HepG2 (cell line): ENCODE data around the gene CD58. TPM values are rescaled to one million over a fixed set of nuclear protein-coding genes. Genes with fewer than 3 reads are reported as not detected.

ENCODE experiments used
- ATRX ChIP-seq: sonication (generic); formaldehyde crosslinking; IDR thresholded peaks from 2 replicates; pipeline ENCODE4 v1.4.0; 2020; ENCODE audit warnings: missing genetic modification reagents, borderline replicate concordance
- CEBPG ChIP-seq: IDR thresholded peaks from 2 replicates; pipeline ENCODE4 v1.6.1; 2016
- FOXK2 ChIP-seq: fragments of 450-650 bp; IDR thresholded peaks from 2 replicates; pipeline ENCODE4 v1.6.1; 2016
- GATAD1 ChIP-seq: IDR thresholded peaks from 2 replicates; pipeline ENCODE4 v1.6.1; 2016; ENCODE audit warnings: missing genetic modification reagents, missing compliant biosample characterization
- HCFC1 ChIP-seq: fragments of 150-350 bp; IDR thresholded peaks from 2 replicates; pipeline ENCODE4 v1.6.1; 2014; ENCODE audit warnings: low read depth, low read length
- HIVEP1 ChIP-seq: sonication (generic); formaldehyde crosslinking; IDR thresholded peaks from 2 replicates; pipeline ENCODE4 v1.4.0; 2020; ENCODE audit warnings: mild to moderate bottlenecking, missing genetic modification reagents
- HOXD1 ChIP-seq: sonication (generic); formaldehyde crosslinking; IDR thresholded peaks from 2 replicates; pipeline ENCODE4 v1.5.0; 2020; ENCODE audit warnings: missing genetic modification reagents
- IRF2 ChIP-seq: IDR thresholded peaks from 2 replicates; pipeline ENCODE4 v1.6.1; 2018; ENCODE audit warnings: missing genetic modification reagents, missing compliant biosample characterization
- KDM5B ChIP-seq: sonication (generic); formaldehyde crosslinking; IDR thresholded peaks from 2 replicates; pipeline ENCODE4 v1.4.0; 2020; ENCODE audit warnings: missing genetic modification reagents, mild to moderate bottlenecking, borderline replicate concordance
- PPARG ChIP-seq: conservative IDR thresholded peaks from 2 replicates; pipeline ENCODE4 v1.6.1; 2016; ENCODE audit warnings: missing biosample characterization, missing genetic modification reagents
- SALL2 ChIP-seq: sonication (generic); formaldehyde crosslinking; IDR thresholded peaks from 2 replicates; pipeline ENCODE4 v1.8.1; 2023; ENCODE audit warnings: mild to moderate bottlenecking, missing genetic modification reagents, inconsistent platforms
- SIN3B ChIP-seq: fragments of 150-350 bp; IDR thresholded peaks from 2 replicates; pipeline ENCODE4 v1.6.1; 2014; ENCODE audit warnings: low read length
- SYNCRIP ChIP-seq: fragments of 200-400 bp; formaldehyde crosslinking; IDR thresholded peaks from 2 replicates; pipeline ENCODE4 v1.6.1; 2018; ENCODE audit warnings: mild to moderate bottlenecking, low read depth, low read length; ENCODE audit not compliant: insufficient read depth
- YEATS2 ChIP-seq: sonication (generic); formaldehyde crosslinking; IDR thresholded peaks from 2 replicates; pipeline ENCODE4 v1.4.0; 2020; ENCODE audit warnings: missing genetic modification reagents, borderline replicate concordance
- ZMAT3 ChIP-seq: sonication (generic); formaldehyde crosslinking; conservative IDR thresholded peaks from 2 replicates; pipeline ENCODE4 v1.7.0; 2021; ENCODE audit warnings: missing genetic modification reagents
- ZNF3 ChIP-seq: IDR thresholded peaks from 2 replicates; pipeline ENCODE4 v1.7.0; 2017; ENCODE audit warnings: inconsistent platforms
- ZNF331 ChIP-seq: sonication (generic); formaldehyde crosslinking; IDR thresholded peaks from 2 replicates; pipeline ENCODE4 v1.4.0; 2020; ENCODE audit warnings: missing genetic modification reagents
- ZNF563 ChIP-seq: sonication (generic); formaldehyde crosslinking; IDR thresholded peaks from 2 replicates; pipeline ENCODE4 v1.8.0; 2022; ENCODE audit warnings: mild to moderate bottlenecking, moderate library complexity, missing genetic modification reagents
- ZNF569 ChIP-seq: sonication (generic); formaldehyde crosslinking; IDR thresholded peaks from 2 replicates; pipeline ENCODE4 v1.5.0; 2020; ENCODE audit warnings: mild to moderate bottlenecking, missing genetic modification reagents, moderate library complexity, borderline replicate concordance
- ZNF614 ChIP-seq: IDR thresholded peaks from 2 replicates; pipeline ENCODE4 v1.6.1; 2018; ENCODE audit warnings: missing biosample characterization, missing genetic modification reagents, inconsistent platforms, borderline replicate concordance
- ZNF773 ChIP-seq: sonication (generic); formaldehyde crosslinking; IDR thresholded peaks from 2 replicates; pipeline ENCODE4 v1.4.0; 2020; ENCODE audit warnings: missing genetic modification reagents, borderline replicate concordance
- ZSCAN31 ChIP-seq: sonication (generic); formaldehyde crosslinking; IDR thresholded peaks from 2 replicates; pipeline ENCODE4 v1.5.0; 2020; ENCODE audit warnings: low read depth, mild to moderate bottlenecking, missing genetic modification reagents
- polyA plus RNA-seq, 8 experiments: library from polyadenylated mRNA; depleted of rRNA in 3 of 8; stranded (reverse) in 7 of 8; unstranded in 1 of 8; fragments of >200 nt; fragmentation: Illumina TruSeq in 4 of 8; extraction: Trizol in 4 of 8; gene quantifications; 2 replicates each; pipeline versions ENCODE4 v1.2.1 to v1.2.3, GENCODE V29; 2011 to 2016; ENCODE audit warnings: low read depth in 4 of 8, missing spikeins in 1 of 8, mixed read lengths in 1 of 8; ENCODE audit not compliant: insufficient read depth in 1 of 8
- total RNA-seq, 5 experiments: library from RNA; depleted of rRNA; stranded (reverse); fragments of >200 nt; fragmentation: Illumina TruSeq; extraction: Trizol; gene quantifications; 2 replicates each; pipeline ENCODE4 v1.2.3, GENCODE V29; 2016; ENCODE audit warnings: low read depth in 1 of 5
- TF ChIP-seq, protein P1 (sequence below): sonication (generic); formaldehyde crosslinking; IDR thresholded peaks from 2 replicates; pipeline ENCODE4 v1.4.0; 2020; ENCODE audit warnings: missing genetic modification reagents
- TF ChIP-seq, protein P2 (sequence below): conservative IDR thresholded peaks from 2 replicates; pipeline ENCODE4 v1.6.1; 2018; ENCODE audit warnings: missing genetic modification reagents
- TF ChIP-seq, protein P3 (sequence below): sonication (generic); formaldehyde crosslinking; IDR thresholded peaks from 2 replicates; pipeline ENCODE4 v1.4.0; 2020; ENCODE audit warnings: mild to moderate bottlenecking, missing genetic modification reagents
- TF ChIP-seq, protein P4 (sequence below): sonication (generic); formaldehyde crosslinking; IDR thresholded peaks from 2 replicates; pipeline ENCODE4 v1.8.0; 2022; ENCODE audit warnings: mild to moderate bottlenecking, missing genetic modification reagents, moderate library complexity
- TF ChIP-seq, protein P5 (sequence below): sonication (generic); formaldehyde crosslinking; IDR thresholded peaks from 2 replicates; pipeline ENCODE4 v1.4.0; 2020; ENCODE audit warnings: mild to moderate bottlenecking, missing genetic modification reagents
- TF ChIP-seq, protein P6 (sequence below): sonication (generic); formaldehyde crosslinking; IDR thresholded peaks from 2 replicates; pipeline ENCODE4 v1.8.1; 2023; ENCODE audit warnings: missing genetic modification reagents, mild to moderate bottlenecking, borderline replicate concordance

Gene CD58
- total and polyA plus RNA-seq, 2 of the 13 experiments (the other 11 are each of a cell fraction or from before 2014, with no cell fraction given), result 9.4 to 13.5 TPM

DNA sequence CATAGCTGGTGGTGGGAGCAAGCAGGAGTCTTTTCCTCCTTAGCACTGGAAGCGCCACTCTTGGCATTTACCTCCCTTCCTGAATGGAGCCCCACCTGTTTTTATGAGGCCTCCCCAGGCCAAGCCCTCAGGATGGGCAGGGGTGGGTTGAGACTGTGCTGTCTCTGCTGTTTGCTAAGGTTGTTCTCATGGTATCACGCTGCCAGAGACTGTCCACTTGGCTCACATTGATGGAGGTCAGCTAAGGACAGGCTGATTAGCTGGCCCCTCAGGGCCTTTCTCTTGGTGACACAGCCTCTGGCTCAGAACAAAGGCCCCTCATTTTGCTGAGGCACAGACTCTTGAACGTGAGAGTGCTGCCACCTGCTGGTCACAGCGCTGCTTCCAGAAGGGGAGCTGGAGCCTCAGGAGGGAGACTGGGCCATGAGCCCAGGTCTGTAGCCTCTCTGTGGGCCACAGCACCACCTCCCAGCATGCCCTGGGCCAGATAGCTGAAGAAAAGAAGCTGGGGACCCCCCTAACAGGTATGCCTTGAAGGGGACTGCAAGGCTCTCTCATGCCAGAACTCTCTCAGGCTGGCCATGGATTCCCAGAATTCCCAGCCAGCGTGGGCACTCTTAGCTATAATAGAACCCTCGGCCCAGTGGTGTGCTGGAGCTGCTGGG is 85.6 kb downstream of the CD58 start (continued):
- TF ChIP-seq, protein P1, sequence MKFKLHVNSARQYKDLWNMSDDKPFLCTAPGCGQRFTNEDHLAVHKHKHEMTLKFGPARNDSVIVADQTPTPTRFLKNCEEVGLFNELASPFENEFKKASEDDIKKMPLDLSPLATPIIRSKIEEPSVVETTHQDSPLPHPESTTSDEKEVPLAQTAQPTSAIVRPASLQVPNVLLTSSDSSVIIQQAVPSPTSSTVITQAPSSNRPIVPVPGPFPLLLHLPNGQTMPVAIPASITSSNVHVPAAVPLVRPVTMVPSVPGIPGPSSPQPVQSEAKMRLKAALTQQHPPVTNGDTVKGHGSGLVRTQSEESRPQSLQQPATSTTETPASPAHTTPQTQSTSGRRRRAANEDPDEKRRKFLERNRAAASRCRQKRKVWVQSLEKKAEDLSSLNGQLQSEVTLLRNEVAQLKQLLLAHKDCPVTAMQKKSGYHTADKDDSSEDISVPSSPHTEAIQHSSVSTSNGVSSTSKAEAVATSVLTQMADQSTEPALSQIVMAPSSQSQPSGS (CRISPR knock-in tag), result peak; percentile 58
- peak; percentile 63 for TF ChIP-seq ZNF331 (CRISPR knock-in tag)
- 0 out of 2 replicates have a peak, but pooled peaks have one; percentile 43 for TF ChIP-seq HOXD1 (CRISPR knock-in tag)
- no peak for TF ChIP-seq FOXK2
- no peak for TF ChIP-seq ZNF3 (CRISPR knock-in tag)
- TF ChIP-seq ZMAT3, result no peak
- TF ChIP-seq ZNF614 (CRISPR knock-in tag), result peak; percentile 75; the same call in 1 of the 2 replicates
- TF ChIP-seq ZNF773 (CRISPR knock-in tag), result no peak
- TF ChIP-seq, protein P2, sequence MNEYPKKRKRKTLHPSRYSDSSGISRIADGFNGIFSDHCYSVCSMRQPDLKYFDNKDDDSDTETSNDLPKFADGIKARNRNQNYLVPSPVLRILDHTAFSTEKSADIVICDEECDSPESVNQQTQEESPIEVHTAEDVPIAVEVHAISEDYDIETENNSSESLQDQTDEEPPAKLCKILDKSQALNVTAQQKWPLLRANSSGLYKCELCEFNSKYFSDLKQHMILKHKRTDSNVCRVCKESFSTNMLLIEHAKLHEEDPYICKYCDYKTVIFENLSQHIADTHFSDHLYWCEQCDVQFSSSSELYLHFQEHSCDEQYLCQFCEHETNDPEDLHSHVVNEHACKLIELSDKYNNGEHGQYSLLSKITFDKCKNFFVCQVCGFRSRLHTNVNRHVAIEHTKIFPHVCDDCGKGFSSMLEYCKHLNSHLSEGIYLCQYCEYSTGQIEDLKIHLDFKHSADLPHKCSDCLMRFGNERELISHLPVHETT (CRISPR knock-in tag), result no peak
- peak; percentile 64; the same call in 1 of the 2 replicates for TF ChIP-seq IRF2
- TF ChIP-seq ZNF563, result no peak
- TF ChIP-seq ZNF569, result no peak
- TF ChIP-seq, protein P3, sequence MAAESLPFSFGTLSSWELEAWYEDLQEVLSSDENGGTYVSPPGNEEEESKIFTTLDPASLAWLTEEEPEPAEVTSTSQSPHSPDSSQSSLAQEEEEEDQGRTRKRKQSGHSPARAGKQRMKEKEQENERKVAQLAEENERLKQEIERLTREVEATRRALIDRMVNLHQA, result no peak
- no peak for TF ChIP-seq HIVEP1 (CRISPR knock-in tag)
- no peak for TF ChIP-seq ZSCAN31 (CRISPR knock-in tag)
- TF ChIP-seq SYNCRIP, result no peak
- peak; percentile 42; the same call in 1 of the 2 replicates for TF ChIP-seq PPARG (CRISPR knock-in tag)
- TF ChIP-seq CEBPG (CRISPR knock-in tag), result no peak
- TF ChIP-seq HCFC1, result no peak
- TF ChIP-seq, protein P4, sequence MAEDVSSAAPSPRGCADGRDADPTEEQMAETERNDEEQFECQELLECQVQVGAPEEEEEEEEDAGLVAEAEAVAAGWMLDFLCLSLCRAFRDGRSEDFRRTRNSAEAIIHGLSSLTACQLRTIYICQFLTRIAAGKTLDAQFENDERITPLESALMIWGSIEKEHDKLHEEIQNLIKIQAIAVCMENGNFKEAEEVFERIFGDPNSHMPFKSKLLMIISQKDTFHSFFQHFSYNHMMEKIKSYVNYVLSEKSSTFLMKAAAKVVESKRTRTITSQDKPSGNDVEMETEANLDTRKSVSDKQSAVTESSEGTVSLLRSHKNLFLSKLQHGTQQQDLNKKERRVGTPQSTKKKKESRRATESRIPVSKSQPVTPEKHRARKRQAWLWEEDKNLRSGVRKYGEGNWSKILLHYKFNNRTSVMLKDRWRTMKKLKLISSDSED (CRISPR knock-in tag), result no peak
- peak; percentile 63; the same call in 1 of the 2 replicates for TF ChIP-seq KDM5B (CRISPR knock-in tag)
- TF ChIP-seq, protein P5, sequence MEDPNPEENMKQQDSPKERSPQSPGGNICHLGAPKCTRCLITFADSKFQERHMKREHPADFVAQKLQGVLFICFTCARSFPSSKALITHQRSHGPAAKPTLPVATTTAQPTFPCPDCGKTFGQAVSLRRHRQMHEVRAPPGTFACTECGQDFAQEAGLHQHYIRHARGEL (CRISPR knock-in tag), result no peak
- TF ChIP-seq, protein P6, sequence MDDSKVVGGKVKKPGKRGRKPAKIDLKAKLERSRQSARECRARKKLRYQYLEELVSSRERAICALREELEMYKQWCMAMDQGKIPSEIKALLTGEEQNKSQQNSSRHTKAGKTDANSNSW (CRISPR knock-in tag), result no peak
- TF ChIP-seq SIN3B, result no peak
- 0 out of 2 replicates have a peak, but pooled peaks have one; percentile 65 for TF ChIP-seq GATAD1 (CRISPR knock-in tag)
- no peak for TF ChIP-seq ATRX (CRISPR knock-in tag)
- peak; percentile 67; the same call in 1 of the 2 replicates for TF ChIP-seq SALL2 (CRISPR knock-in tag)
- no peak for TF ChIP-seq YEATS2 (CRISPR knock-in tag)
